OCI-LY7 (cell line): ENCODE results near the gene G2E3. TPM values are rescaled to one million over a fixed set of nuclear protein-coding genes. Genes with fewer than 3 reads are reported as not detected.

ENCODE experiments used
- BruUV-seq: library from RNA; stranded (reverse); fragments of 400-500 nt; replicated peaks from 2 replicates; lab custom pipeline; 2021; lab: Mats Ljungman, UMichigan
- CTCF ChIA-PET: fragments of 300-600 bp; sonication (Branson Sonifier 250); formaldehyde crosslinking; loops from one replicate; lab custom pipeline; 2022; ENCODE audit warnings: antibody characterized with exemption; ENCODE audit not compliant: unreplicated experiment; lab: Charles Lee
- POLR2A ChIA-PET: fragments of 300-600 bp; sonication (Branson Sonifier 250); formaldehyde crosslinking; loops from one replicate; lab custom pipeline; 2022; ENCODE audit warnings: antibody characterized with exemption; lab: Charles Lee
- DNase-seq: peaks from one replicate; pipeline ENCODE4 v3.0.0-alpha.2; 2015; ENCODE audit warnings: low spot score
- H2AFZ ChIP-seq: fragments of 200-600 bp; sonication (generic), shearing (Covaris generic); 2 replicates; pipeline ENCODE4 v1.6.1; 2014; ENCODE audit warnings: mild to moderate bottlenecking, antibody characterized with exemption, low read length, moderate library complexity
- H3K27ac ChIP-seq: fragments of 200-600 bp; sonication (generic); 2 replicates; pipeline ENCODE4 v1.5.1; 2014; ENCODE audit warnings: mixed run types, low read depth, mild to moderate bottlenecking, moderate library complexity, low read length, inconsistent platforms; ENCODE audit not compliant: poor library complexity, severe bottlenecking
- H3K36me3 ChIP-seq: fragments of 200-600 bp; sonication (generic); 2 replicates; pipeline ENCODE4 v1.6.1; 2014; ENCODE audit warnings: mild to moderate bottlenecking, antibody characterized with exemption, low read length, moderate library complexity, mixed read lengths; ENCODE audit not compliant: insufficient read depth
- H3K4me1 ChIP-seq: fragments of 200-600 bp; sonication (generic); 2 replicates; pipeline ENCODE4 v1.5.1; 2014; ENCODE audit warnings: mild to moderate bottlenecking, low read length; ENCODE audit not compliant: insufficient read depth, poor library complexity, severe bottlenecking
- H3K4me2 ChIP-seq: fragments of 200-600 bp; sonication (generic); 2 replicates; pipeline ENCODE4 v1.6.1; 2014; ENCODE audit warnings: mild to moderate bottlenecking, low read length
- H3K4me3 ChIP-seq: fragments of 200-600 bp; sonication (generic); 2 replicates; pipeline ENCODE4 v1.5.1; 2014; ENCODE audit warnings: mild to moderate bottlenecking, low read depth, low read length; ENCODE audit not compliant: poor library complexity, severe bottlenecking
- H3K79me2 ChIP-seq: fragments of 200-600 bp; sonication (generic); 2 replicates; pipeline ENCODE4 v1.6.1; 2016; ENCODE audit warnings: low read depth, mild to moderate bottlenecking, low read length, moderate library complexity, mixed read lengths; ENCODE audit not compliant: insufficient read depth
- H3K9me2 ChIP-seq: fragments of 200-600 bp; sonication (generic); 2 replicates; pipeline ENCODE4 v1.6.1; 2016; ENCODE audit warnings: mild to moderate bottlenecking, low read length, mixed read lengths; ENCODE audit not compliant: insufficient read depth
- H3K9me3 ChIP-seq: fragments of 200-600 bp; sonication (generic); 2 replicates; pipeline ENCODE4 v1.6.1; 2014; ENCODE audit warnings: mild to moderate bottlenecking, mixed run types, low read length, mixed read lengths
- H4K20me1 ChIP-seq: fragments of 200-600 bp; sonication (generic); 2 replicates; pipeline ENCODE4 v1.6.1; 2014; ENCODE audit warnings: mild to moderate bottlenecking, antibody characterized with exemption, low read length, moderate library complexity, mixed read lengths; ENCODE audit not compliant: insufficient read depth
- CTCF ChIP-seq: fragments of 200-600 bp; sonication (generic); conservative IDR thresholded peaks from 2 replicates; pipeline ENCODE4 v1.5.1; 2014; ENCODE audit warnings: mild to moderate bottlenecking, antibody characterized with exemption, low read length, moderate library complexity, mixed read lengths
- EZH2phosphoT487 ChIP-seq: fragments of 200-600 bp; sonication (generic); IDR thresholded peaks from 2 replicates; pipeline ENCODE4 v1.6.1; 2018; ENCODE audit warnings: low read depth, borderline replicate concordance, mild to moderate bottlenecking, mixed run types, antibody characterized with exemption, low read length, moderate library complexity, mixed read lengths
- intact Hi-C: fragments of 100-400 bp; cut with micrococcal nuclease; formaldehyde crosslinking; loops from one replicate; pipeline ENCODE4 v1.10.0; 2022; ENCODE audit not compliant: unreplicated experiment
- total RNA-seq, 2 experiments: library from RNA; depleted of rRNA in 1 of 2; stranded (reverse); fragments of >200 nt in 1 of 2; shearing (Covaris generic) in 1 of 2; gene quantifications; 2 replicates each; pipeline ENCODE4 v1.2.3, GENCODE V29; 2014 to 2022

G2E3 gene
- total RNA-seq, 2 experiments from 2014 or later: 22.3 to 43.9 TPM

GRCh38 chr14:30560581-30560980, 1.6 kb downstream of the G2E3 start:
- intact Hi-C loops: loop anchor here (5.0 to 10.0 kb wide), 2 partner anchors 1514 to 1642 kb away; partner anchors contain the start of genes ARHGAP5, RNU6-7 and RNU6-8
- peaks cover 46% of the 10 kb centered on the region for H3K36me3 ChIP-seq
- BruUV-seq: no TSS peak
- ChIA-PET POLR2A (interaction anchor here (1.2 to 1.6 kb wide), 2 partner anchors 11 to 62 kb away, joined by 3 to 4 read pairs; partner anchors contain the start of gene SCFD1), CTCF (no interaction called here)
- H3K9me3 ChIP-seq: no peaks in the 10 kb centered on the region; the same call in 1 of the 2 replicates
- no peak for TF ChIP-seq CTCF
- TF ChIP-seq EZH2phosphoT487: no peak
- H3K79me2 ChIP-seq: peaks cover 65% of the 10 kb centered on the region
- peak overlapping the region; percentile 90 for H3K4me2 ChIP-seq
- H3K9me2 ChIP-seq: no peaks in the 10 kb centered on the region
- peaks cover 23% of the 10 kb centered on the region for H4K20me1 ChIP-seq
- H3K4me3 ChIP-seq: peak overlapping the region; percentile 91
- H3K4me1 ChIP-seq: peaks cover 20% of the 10 kb centered on the region
- H2AFZ ChIP-seq: no peak overlapping the region
- DNase-seq: no peak
- H3K27ac ChIP-seq: no peak overlapping the region

DNA sequence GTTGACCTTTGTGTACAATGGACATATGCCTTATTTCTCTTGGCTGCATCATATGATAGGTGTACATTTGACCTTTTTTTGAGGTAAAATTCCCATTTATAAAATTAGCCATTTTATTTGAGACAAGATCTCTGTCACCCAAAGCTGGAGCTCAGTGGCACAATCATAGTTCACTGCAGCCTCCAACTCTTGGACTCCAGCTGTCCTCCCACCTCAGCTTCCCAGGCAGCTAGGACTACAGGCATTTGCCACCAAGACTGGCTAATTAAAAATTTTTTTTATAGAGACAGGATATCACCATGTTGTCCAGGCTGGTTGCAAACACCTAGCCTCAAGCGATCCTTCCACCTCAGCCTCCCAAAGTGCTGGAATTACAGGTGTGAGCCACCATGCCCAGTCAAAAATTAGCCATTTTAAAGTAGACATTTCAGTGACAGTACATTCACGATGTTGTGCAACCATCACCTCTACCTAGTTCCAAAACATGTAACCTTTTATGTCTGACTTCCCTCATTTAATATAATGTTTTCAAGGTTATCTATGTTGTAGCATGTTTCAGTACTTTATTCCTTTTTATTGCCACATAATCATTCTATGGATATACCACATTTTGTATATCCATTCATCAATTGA, 5.4 kb downstream of the G2E3 start:
- BruUV-seq: no TSS peak
- peaks cover 13% of the 10 kb centered on the region for H3K4me1 ChIP-seq
- POLR2A ChIA-PET: interaction anchor here (0.6 to 0.8 kb wide), 2 partner anchors 8 to 336 kb away, joined by 3 to 7 read pairs; no protein-coding TSS in a partner anchor

More for the DNA sequence above, 5.4 kb downstream of the G2E3 start:
- DNase-seq: no peak
- intact Hi-C loops: loop anchor here (5.0 to 10.0 kb wide), 2 partner anchors 1510 to 1638 kb away; partner anchors contain the start of genes ARHGAP5, RNU6-7 and RNU6-8
- TF ChIP-seq CTCF: no peak
- no peak for TF ChIP-seq EZH2phosphoT487
- H2AFZ ChIP-seq: no peak overlapping the region
- peaks cover 57% of the 10 kb centered on the region for H3K36me3 ChIP-seq
- H3K9me2 ChIP-seq: no peaks in the 10 kb centered on the region
- peaks cover 100% of the 10 kb centered on the region for H3K79me2 ChIP-seq
- no peak overlapping the region for H3K4me3 ChIP-seq
- H3K9me3 ChIP-seq: peaks cover 10% of the 10 kb centered on the region; the same call in 1 of the 2 replicates
- H3K4me2 ChIP-seq: no peak overlapping the region
- H3K27ac ChIP-seq: no peak overlapping the region
- H4K20me1 ChIP-seq: peaks cover 46% of the 10 kb centered on the region
- CTCF ChIA-PET: no interaction called here
